Ishikawa (cell line): ENCODE results near the gene AP5S1.

Source experiments
- CEBPB ChIP-seq: IDR thresholded peaks from 2 replicates; pipeline ENCODE4 v1.6.1; 2012
- CREB1 ChIP-seq: IDR thresholded peaks from 2 replicates; pipeline ENCODE4 v1.6.1; 2012; ENCODE audit warnings: low read depth
- EGR1 ChIP-seq: IDR thresholded peaks from 2 replicates; pipeline ENCODE4 v1.6.1; 2012
- EP300 ChIP-seq: IDR thresholded peaks from 2 replicates; pipeline ENCODE4 v1.6.1; 2012; ENCODE audit warnings: borderline replicate concordance
- FOXM1 ChIP-seq: IDR thresholded peaks from 2 replicates; pipeline ENCODE4 v1.6.1; 2012; ENCODE audit warnings: low read depth, borderline replicate concordance
- MAX ChIP-seq: IDR thresholded peaks from 2 replicates; pipeline ENCODE4 v1.6.1; 2012
- NFIC ChIP-seq: IDR thresholded peaks from 2 replicates; pipeline ENCODE4 v1.6.1; 2012
- RAD21 ChIP-seq: IDR thresholded peaks from 2 replicates; pipeline ENCODE4 v1.6.1; 2012; ENCODE audit warnings: low read depth
- REST ChIP-seq: IDR thresholded peaks from 2 replicates; pipeline ENCODE4 v1.6.1; 2012; ENCODE audit warnings: low read depth, mild to moderate bottlenecking
- TAF1 ChIP-seq: IDR thresholded peaks from 2 replicates; pipeline ENCODE4 v1.6.1; 2012; ENCODE audit warnings: low read depth, mild to moderate bottlenecking
- TCF12 ChIP-seq: IDR thresholded peaks from 2 replicates; pipeline ENCODE4 v1.6.1; 2012; ENCODE audit warnings: low read depth
- TEAD4 ChIP-seq: IDR thresholded peaks from 2 replicates; pipeline ENCODE4 v1.6.1; 2012
- USF1 ChIP-seq: IDR thresholded peaks from 2 replicates; pipeline ENCODE4 v1.6.1; 2012
- YY1 ChIP-seq: IDR thresholded peaks from 2 replicates; pipeline ENCODE4 v1.6.1; 2012; ENCODE audit warnings: low read depth
- ZBTB7A ChIP-seq: IDR thresholded peaks from 2 replicates; pipeline ENCODE4 v1.6.1; 2012; ENCODE audit warnings: low read depth

The AP5S1 gene

GRCh38 chr20:3820048-3820900, at the start of gene AP5S1:
TSS of gene AP5S1 (plus strand) at chr20:3820547. CDS start at chr20:3822118, 1,571 bp downstream.
- TF ChIP-seq TAF1 (peak; percentile 41), ZBTB7A (0 out of 2 replicates have a peak, but pooled peaks have one; percentile 2), CEBPB (no peak), TCF12 (peak; percentile 30; the same call in 1 of the 2 replicates), RAD21 (peak; percentile 66; the same call in 1 of the 2 replicates), CREB1 (peak; percentile 99), TEAD4 (no peak), REST (no peak), FOXM1 (no peak), MAX (peak; percentile 68), NFIC (peak; percentile 24; the same call in 1 of the 2 replicates), USF1 (peak; percentile 14; the same call in 1 of the 2 replicates), EGR1 (peak; percentile 13; the same call in 1 of the 2 replicates), YY1 (peak; percentile 95), EP300 (no peak; the same call in 1 of the 2 replicates)

- TF ChIP-seq CREB1 = no peak
- no peak for TF ChIP-seq TCF12
- no peak for TF ChIP-seq EP300
- TF ChIP-seq YY1 = no peak
- no peak for TF ChIP-seq TEAD4
- TF ChIP-seq RAD21 = no peak
- TF ChIP-seq TAF1 = no peak
- TF ChIP-seq CEBPB = no peak
- no peak for TF ChIP-seq ZBTB7A
- TF ChIP-seq EGR1 = no peak
Observed at GRCh38 chr20:3771552-3772058, 48.7 kb upstream of the AP5S1 start.

- TF ChIP-seq TAF1 (no peak), RAD21 (no peak), NFIC (no peak), REST (no peak), ZBTB7A (no peak), YY1 (no peak), CEBPB (no peak), TEAD4 (no peak), FOXM1 (no peak), EP300 (no peak), TCF12 (no peak), CREB1 (no peak), MAX (no peak)
Observed at GRCh38 chr20:3775457-3776108, 44.8 kb upstream of the AP5S1 start.

GRCh38 chr20:3777381-3777715, 43.0 kb upstream of the AP5S1 start:
- TF ChIP-seq MAX (no peak), USF1 (no peak), YY1 (no peak)
